ENCODE results near the gene CRYBG2. TPM values are rescaled to one million over a fixed set of nuclear protein-coding genes. Genes with fewer than 3 reads are reported as not detected.

CRYBG2 gene
- polyA plus RNA-seq, 3 donors, result 0.52 TPM; not detected in 2

DNA sequence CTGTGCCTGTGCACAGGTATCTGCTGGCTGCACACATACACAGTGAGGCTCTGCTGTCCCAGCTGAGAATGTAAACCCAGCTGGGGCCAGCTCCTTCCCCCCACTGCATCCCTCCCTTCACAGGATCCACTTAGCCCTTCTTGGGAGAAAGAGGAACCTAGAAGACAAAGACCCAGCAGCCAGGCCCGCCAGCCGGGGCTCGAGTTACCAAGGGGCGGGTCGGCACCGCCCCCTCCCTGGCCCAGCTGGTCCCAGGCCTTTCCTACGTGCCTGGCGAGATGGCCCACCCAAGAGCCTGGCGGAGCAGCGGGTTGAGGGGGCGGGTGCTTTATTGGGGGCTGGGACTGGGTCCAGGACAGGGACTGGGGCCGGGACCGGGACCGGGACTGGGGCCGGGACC lies 72.0 kb downstream of the CRYBG2 start:
- Mint-ChIP-seq H3K9me3 (no peaks in the 10 kb centered on the region), H3K4me1 (peaks cover 88% of the 10 kb centered on the region), H3K36me3 (peaks cover 51 to 72% of the 10 kb centered on the region in 2 donors), H3K27me3 (ENCODE audit: low read depth in 3 of 3) (peaks cover 0 to 7% (median 2%) of the 10 kb centered on the region in 3 donors), H3K27ac (peak overlapping the region; percentile 96 to 100 (median 100)), H3K4me3 (peak overlapping the region; percentile 91 to 92)
- peaks cover 89% of the 10 kb centered on the region for H3K79me2 ChIP-seq (ENCODE audit: insufficient read depth, low read length)
- no peaks in the 10 kb centered on the region for H3K9me3 ChIP-seq (replicated peaks in 1 of 2; ENCODE audit: control insufficient read depth in 1 of 2, insufficient read depth in 1 of 2, low read length in 2 of 2)
- peaks cover 93 to 94% of the 10 kb centered on the region in 2 donors for H3K4me1 ChIP-seq (ENCODE audit: control insufficient read depth in 1 of 2, insufficient read depth in 2 of 2, low read length in 2 of 2)
- no peak overlapping the region for H2AFZ ChIP-seq (ENCODE audit: insufficient read depth, low read depth, low read length, poor library complexity, severe bottlenecking)
- intact Hi-C loops (cut with micrococcal nuclease), result no loop called here
- peak overlapping the region; percentile 96 for H3K9ac ChIP-seq (ENCODE audit: insufficient read depth, low read length, poor library complexity, severe bottlenecking)
- peaks cover 41% of the 10 kb centered on the region for H4K20me1 ChIP-seq (ENCODE audit: insufficient read depth, low read length)
- WGBS (ENCODE audit: insufficient coverage), result 23% methylated on average over 11 of the region's 15 CpGs
- H3K27ac ChIP-seq (ENCODE audit: low read depth in 1 of 2, low read length in 2 of 2), result peak overlapping the region; percentile 99 to 100
- H3K4me2 ChIP-seq (replicated peaks; ENCODE audit: extremely low read depth, low read length, poor library complexity, severe bottlenecking), result peak overlapping the region; percentile 92
- H3K4me3 ChIP-seq (replicated peaks in 1 of 3; ENCODE audit: low read depth in 2 of 3, low read length in 3 of 3), result peak overlapping the region; percentile 74 to 93 (median 83)
- H3K36me3 ChIP-seq (replicated peaks in 1 of 2; ENCODE audit: control insufficient read depth in 1 of 2, insufficient read depth in 2 of 2, low read length in 2 of 2), result peaks cover 43 to 45% of the 10 kb centered on the region in 2 donors
- peak in 1 of 3 donors; percentile 33 for DNase-seq
- TF ChIP-seq, protein P1, sequence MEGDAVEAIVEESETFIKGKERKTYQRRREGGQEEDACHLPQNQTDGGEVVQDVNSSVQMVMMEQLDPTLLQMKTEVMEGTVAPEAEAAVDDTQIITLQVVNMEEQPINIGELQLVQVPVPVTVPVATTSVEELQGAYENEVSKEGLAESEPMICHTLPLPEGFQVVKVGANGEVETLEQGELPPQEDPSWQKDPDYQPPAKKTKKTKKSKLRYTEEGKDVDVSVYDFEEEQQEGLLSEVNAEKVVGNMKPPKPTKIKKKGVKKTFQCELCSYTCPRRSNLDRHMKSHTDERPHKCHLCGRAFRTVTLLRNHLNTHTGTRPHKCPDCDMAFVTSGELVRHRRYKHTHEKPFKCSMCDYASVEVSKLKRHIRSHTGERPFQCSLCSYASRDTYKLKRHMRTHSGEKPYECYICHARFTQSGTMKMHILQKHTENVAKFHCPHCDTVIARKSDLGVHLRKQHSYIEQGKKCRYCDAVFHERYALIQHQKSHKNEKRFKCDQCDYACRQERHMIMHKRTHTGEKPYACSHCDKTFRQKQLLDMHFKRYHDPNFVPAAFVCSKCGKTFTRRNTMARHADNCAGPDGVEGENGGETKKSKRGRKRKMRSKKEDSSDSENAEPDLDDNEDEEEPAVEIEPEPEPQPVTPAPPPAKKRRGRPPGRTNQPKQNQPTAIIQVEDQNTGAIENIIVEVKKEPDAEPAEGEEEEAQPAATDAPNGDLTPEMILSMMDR (IDR thresholded peaks at IDR 0.05), result no peak
- H3K27me3 ChIP-seq (ENCODE audit: control insufficient read depth in 2 of 2, insufficient read depth in 2 of 2, low read length in 2 of 2), result no peaks in the 10 kb centered on the region

DNA sequence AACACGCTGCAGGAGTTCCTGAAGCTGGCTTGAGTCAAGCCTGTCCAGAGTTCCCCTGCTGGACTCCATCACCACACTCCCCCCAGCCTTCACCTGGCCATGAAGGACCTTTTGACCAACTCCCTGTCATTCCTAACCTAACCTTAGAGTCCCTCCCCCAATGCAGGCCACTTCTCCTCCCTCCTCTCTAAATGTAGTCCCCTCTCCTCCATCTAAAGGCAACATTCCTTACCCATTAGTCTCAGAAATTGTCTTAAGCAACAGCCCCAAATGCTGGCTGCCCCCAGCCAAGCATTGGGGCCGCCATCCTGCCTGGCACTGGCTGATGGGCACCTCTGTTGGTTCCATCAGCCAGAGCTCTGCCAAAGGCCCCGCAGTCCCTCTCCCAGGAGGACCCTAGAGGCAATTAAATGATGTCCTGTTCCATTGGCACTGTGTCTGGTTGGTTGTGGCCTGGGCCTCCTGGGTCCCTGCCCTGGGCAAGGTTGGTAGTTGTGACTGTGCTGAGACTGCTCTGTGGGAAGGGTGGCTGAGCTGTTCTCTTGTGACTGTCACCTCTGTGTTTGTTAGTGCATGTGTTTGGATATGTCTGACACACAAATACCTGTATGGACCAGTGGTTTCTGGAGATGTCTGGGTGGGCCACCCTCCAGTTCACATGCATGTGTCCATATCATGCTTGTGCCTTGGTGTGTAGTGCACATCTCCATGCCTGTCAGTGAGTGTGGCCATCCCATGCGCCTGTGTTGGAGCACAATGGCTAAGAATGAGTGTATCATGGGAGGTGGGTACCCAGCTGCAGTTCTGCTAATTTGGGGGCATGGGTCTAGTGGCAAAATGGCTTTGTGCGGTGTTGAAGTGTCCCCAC lies 72.6 kb downstream of the CRYBG2 start:
- DNase-seq, result no peak
- H3K36me3 Mint-ChIP-seq, result peaks cover 56 to 78% of the 10 kb centered on the region in 2 donors
- H3K4me3 Mint-ChIP-seq, result peak overlapping the region; percentile 91 to 92
- H3K4me2 ChIP-seq (replicated peaks; ENCODE audit: extremely low read depth, low read length, poor library complexity, severe bottlenecking), result peak overlapping the region; percentile 92
- H4K20me1 ChIP-seq (ENCODE audit: insufficient read depth, low read length), result peaks cover 41% of the 10 kb centered on the region
- intact Hi-C loops (cut with micrococcal nuclease), result no loop called here
- WGBS (ENCODE audit: insufficient coverage), result 100% methylated on average over 3 of the region's 5 CpGs
- peak overlapping the region; percentile 74 to 93 (median 83) for H3K4me3 ChIP-seq (replicated peaks in 1 of 3; ENCODE audit: low read depth in 2 of 3, low read length in 3 of 3)
- H3K27me3 Mint-ChIP-seq (ENCODE audit: low read depth in 3 of 3), result peaks cover 0 to 7% (median 2%) of the 10 kb centered on the region in 3 donors
- H3K4me1 Mint-ChIP-seq, result peaks cover 88% of the 10 kb centered on the region
- H3K27ac ChIP-seq (ENCODE audit: low read depth in 1 of 2, low read length in 2 of 2), result peak overlapping the region; percentile 99 to 100
- H3K4me1 ChIP-seq (ENCODE audit: control insufficient read depth in 1 of 2, insufficient read depth in 2 of 2, low read length in 2 of 2), result peaks cover 93 to 94% of the 10 kb centered on the region in 2 donors
- H3K9me3 ChIP-seq (replicated peaks in 1 of 2; ENCODE audit: control insufficient read depth in 1 of 2, insufficient read depth in 1 of 2, low read length in 2 of 2), result no peaks in the 10 kb centered on the region
- H3K27me3 ChIP-seq (ENCODE audit: control insufficient read depth in 2 of 2, insufficient read depth in 2 of 2, low read length in 2 of 2), result no peaks in the 10 kb centered on the region
- peak overlapping the region; percentile 96 for H3K9ac ChIP-seq (ENCODE audit: insufficient read depth, low read length, poor library complexity, severe bottlenecking)
- peaks cover 43 to 48% of the 10 kb centered on the region in 2 donors for H3K36me3 ChIP-seq (replicated peaks in 1 of 2; ENCODE audit: control insufficient read depth in 1 of 2, insufficient read depth in 2 of 2, low read length in 2 of 2)
- H3K79me2 ChIP-seq (ENCODE audit: insufficient read depth, low read length), result peaks cover 90% of the 10 kb centered on the region
- no peak overlapping the region for H2AFZ ChIP-seq (ENCODE audit: insufficient read depth, low read depth, low read length, poor library complexity, severe bottlenecking)
- TF ChIP-seq, protein P1 (IDR thresholded peaks at IDR 0.05), result no peak
- H3K9me3 Mint-ChIP-seq, result no peaks in the 10 kb centered on the region
- H3K27ac Mint-ChIP-seq, result peak overlapping the region; percentile 96 to 100 (median 100)

All from CD14-positive monocyte (primary cell).